Lung (tissue), 12 donors: ENCODE data around the gene GRIK2. TPM values are rescaled to one million over a fixed set of nuclear protein-coding genes. Genes with fewer than 3 reads are reported as not detected.

Experiments
- ATAC-seq: fragments of 200-7000 bp; cut with Tn5 transposase; one replicate; pipeline ENCODE4 v1.9.1; 2020; ENCODE audit warnings: moderate number of reproducible peaks; ENCODE audit not compliant: insufficient read depth, low FRiP score
- DNase-seq, 3 donors: peaks; one replicate each; pipeline ENCODE4 v3.0.0-alpha.2; 2013 to 2017
- H3K27ac ChIP-seq, 2 donors: one replicate each; pipeline ENCODE4 v1.5.1; 2013; ENCODE audit warnings: mild to moderate bottlenecking in 2 of 2, moderate library complexity in 2 of 2, control low read depth in 1 of 2, inconsistent platforms in 1 of 2, low read depth in 1 of 2, low read length in 1 of 2
- H3K27me3 ChIP-seq, 3 donors: one replicate each; pipeline ENCODE4 v1.5.1; 2013; ENCODE audit warnings: low read length in 2 of 3; ENCODE audit not compliant: control insufficient read depth in 3 of 3, insufficient read depth in 3 of 3
- H3K36me3 ChIP-seq, 4 donors: one replicate each; pipeline ENCODE4 v1.5.1; 2013; ENCODE audit warnings: low read length in 4 of 4, mild to moderate bottlenecking in 1 of 4, moderate library complexity in 1 of 4; ENCODE audit not compliant: control insufficient read depth in 4 of 4, insufficient read depth in 4 of 4
- H3K4me1 ChIP-seq, 5 donors: one replicate each; pipeline ENCODE4 v1.5.1; 2013; ENCODE audit warnings: low read length in 5 of 5, mild to moderate bottlenecking in 2 of 5, moderate library complexity in 1 of 5; ENCODE audit not compliant: control insufficient read depth in 5 of 5, insufficient read depth in 5 of 5
- H3K4me3 ChIP-seq: one replicate; pipeline ENCODE4 v1.5.1; 2013; ENCODE audit warnings: mild to moderate bottlenecking, control low read depth, moderate library complexity
- H3K9ac ChIP-seq, 2 donors: one replicate each; pipeline ENCODE4 v1.5.1; 2013; ENCODE audit warnings: low read length in 2 of 2, control low read depth in 1 of 2; ENCODE audit not compliant: insufficient read depth in 1 of 2
- H3K9me3 ChIP-seq, 4 donors: one replicate each; pipeline ENCODE4 v1.5.1; 2013; ENCODE audit warnings: low read length in 3 of 4, mild to moderate bottlenecking in 1 of 4, moderate library complexity in 1 of 4; ENCODE audit not compliant: control insufficient read depth in 4 of 4, insufficient read depth in 3 of 4
- WGBS, 2 donors: extraction: QIAGEN DNeasy Blood & Tissue Kit; methylation state at CpG; one replicate each; pipeline ENCODE4 v1.1.7; 2013; 5-methylcytosine and 5-hydroxymethylcytosine counted together
- polyA plus RNA-seq, 2 donors: library from polyadenylated mRNA; stranded (reverse); fragments of 200-250 nt; gene quantifications; one replicate each; pipeline ENCODE4 v1.2.1, GENCODE V29; 2013
- total RNA-seq, 2 donors: library from RNA; depleted of rRNA in 1 of 2; stranded (reverse); fragments of >200 nt in 1 of 2; gene quantifications; one replicate each; pipeline ENCODE4 v1.2.1, GENCODE V29; 2014 to 2021
- TF ChIP-seq, protein P1 (sequence below): IDR thresholded peaks from 2 replicates; pipeline ENCODE4 v1.5.1; 2012; ENCODE audit warnings: mild to moderate bottlenecking; ENCODE audit errors: control extremely low read depth, extremely low read depth
- donor health status: control.
- donor health status: control.
- donor health status: Bipolar disorder and iron deficiency.
- donor health status: healthy.
- donor health status: DM: yes; HTN: yes; CAD: no.

GRIK2 gene
- total and polyA plus RNA-seq, 4 donors, result 0.09 to 5.1 (median 0.67) TPM

DNA sequence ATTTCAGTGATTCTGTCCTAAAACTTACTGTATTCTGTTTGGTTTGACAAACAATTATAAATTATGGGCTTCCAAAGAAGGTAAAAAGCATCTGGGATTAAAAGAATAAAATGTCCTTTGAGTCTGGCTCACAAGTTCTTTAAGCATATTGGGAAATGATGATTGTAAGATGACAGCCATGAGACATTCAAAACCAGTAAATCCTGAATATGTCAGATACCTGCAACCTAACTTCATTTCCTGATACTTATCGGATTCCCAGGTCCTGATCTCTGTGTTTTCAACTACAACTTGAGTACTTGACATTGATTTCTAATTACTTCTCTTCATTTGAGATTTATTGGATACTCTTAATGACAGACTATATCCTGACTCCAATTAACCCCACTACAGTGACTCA, 446.6 kb downstream of the GRIK2 start:
- ATAC-seq, result no peak
- 80 to 90% methylated on average over 1 of the region's 1 CpG for WGBS, 2 donors
- TF ChIP-seq, protein P1, sequence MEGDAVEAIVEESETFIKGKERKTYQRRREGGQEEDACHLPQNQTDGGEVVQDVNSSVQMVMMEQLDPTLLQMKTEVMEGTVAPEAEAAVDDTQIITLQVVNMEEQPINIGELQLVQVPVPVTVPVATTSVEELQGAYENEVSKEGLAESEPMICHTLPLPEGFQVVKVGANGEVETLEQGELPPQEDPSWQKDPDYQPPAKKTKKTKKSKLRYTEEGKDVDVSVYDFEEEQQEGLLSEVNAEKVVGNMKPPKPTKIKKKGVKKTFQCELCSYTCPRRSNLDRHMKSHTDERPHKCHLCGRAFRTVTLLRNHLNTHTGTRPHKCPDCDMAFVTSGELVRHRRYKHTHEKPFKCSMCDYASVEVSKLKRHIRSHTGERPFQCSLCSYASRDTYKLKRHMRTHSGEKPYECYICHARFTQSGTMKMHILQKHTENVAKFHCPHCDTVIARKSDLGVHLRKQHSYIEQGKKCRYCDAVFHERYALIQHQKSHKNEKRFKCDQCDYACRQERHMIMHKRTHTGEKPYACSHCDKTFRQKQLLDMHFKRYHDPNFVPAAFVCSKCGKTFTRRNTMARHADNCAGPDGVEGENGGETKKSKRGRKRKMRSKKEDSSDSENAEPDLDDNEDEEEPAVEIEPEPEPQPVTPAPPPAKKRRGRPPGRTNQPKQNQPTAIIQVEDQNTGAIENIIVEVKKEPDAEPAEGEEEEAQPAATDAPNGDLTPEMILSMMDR, result no peak

DNA sequence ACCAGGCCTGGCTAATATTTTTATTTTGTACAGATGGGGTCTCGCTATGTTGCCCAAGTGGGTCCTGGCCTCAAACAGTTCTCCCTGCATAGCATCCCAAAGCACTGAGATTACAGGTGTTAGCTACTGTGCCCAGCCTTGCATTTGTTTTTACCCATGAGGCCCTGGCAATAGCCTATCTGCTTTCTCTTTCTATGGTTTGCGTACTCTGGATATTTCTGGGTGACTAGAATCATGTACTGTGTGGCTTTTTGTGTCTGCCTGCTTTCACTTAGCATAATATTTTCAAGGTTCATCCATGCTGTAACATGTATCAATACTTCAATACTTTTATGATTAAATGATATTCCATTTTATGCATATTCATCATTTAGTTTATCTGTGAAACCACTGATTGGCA, 451.7 kb downstream of the GRIK2 start:
- Histone ChIP-seq H3K27ac (no peak overlapping the region), H3K4me1 (no peaks in the 10 kb centered on the region), H3K9me3 (no peaks in the 10 kb centered on the region), H3K27me3 (no peaks in the 10 kb centered on the region), H3K9ac (no peak overlapping the region), H3K36me3 (no peaks in the 10 kb centered on the region), H3K4me3 (no peak overlapping the region)
- WGBS, 2 donors, result 2 to 43% methylated on average over 2 of the region's 2 CpGs
- ATAC-seq (no peak), DNase-seq (no peak)
- TF ChIP-seq, protein P1, result no peak

More for the DNA sequence above, 446.6 kb downstream of the GRIK2 start:
- Histone ChIP-seq H3K4me1 (no peaks in the 10 kb centered on the region), H3K36me3 (no peaks in the 10 kb centered on the region), H3K9ac (no peak overlapping the region), H3K27ac (no peak overlapping the region), H3K4me3 (no peak overlapping the region), H3K9me3 (no peaks in the 10 kb centered on the region), H3K27me3 (no peaks in the 10 kb centered on the region)
- no peak for DNase-seq

DNA sequence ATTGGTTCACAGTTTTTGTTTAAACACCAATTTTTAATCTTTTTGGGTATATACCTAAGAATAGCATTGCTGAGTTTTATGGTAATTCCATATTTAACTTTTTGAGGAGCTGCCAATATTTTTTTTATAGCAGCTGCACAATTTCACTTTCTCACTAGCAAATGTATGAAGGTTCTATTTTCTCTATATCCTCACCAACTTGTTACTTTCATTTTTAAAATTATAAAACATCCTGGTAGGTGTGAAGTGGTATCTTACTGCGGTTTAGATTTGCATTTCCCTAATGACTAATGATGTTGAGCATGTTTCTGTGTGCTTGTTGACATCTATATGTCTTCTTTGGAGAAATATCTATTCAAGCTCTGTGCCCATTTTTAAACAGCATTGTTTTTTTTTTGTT, 452.1 kb downstream of the GRIK2 start:
- H3K9ac ChIP-seq, result no peak overlapping the region
- no peaks in the 10 kb centered on the region for H3K36me3 ChIP-seq
- DNase-seq (no peak), ATAC-seq (no peak)
- H3K4me1 ChIP-seq, result no peaks in the 10 kb centered on the region
- no peaks in the 10 kb centered on the region for H3K27me3 ChIP-seq
- no peak overlapping the region for H3K27ac ChIP-seq
- TF ChIP-seq, protein P1, result no peak
- H3K4me3 ChIP-seq, result no peak overlapping the region
- H3K9me3 ChIP-seq, result no peaks in the 10 kb centered on the region
- WGBS, 2 donors, result 79 to 89% methylated on average over 1 of the region's 1 CpG

DNA sequence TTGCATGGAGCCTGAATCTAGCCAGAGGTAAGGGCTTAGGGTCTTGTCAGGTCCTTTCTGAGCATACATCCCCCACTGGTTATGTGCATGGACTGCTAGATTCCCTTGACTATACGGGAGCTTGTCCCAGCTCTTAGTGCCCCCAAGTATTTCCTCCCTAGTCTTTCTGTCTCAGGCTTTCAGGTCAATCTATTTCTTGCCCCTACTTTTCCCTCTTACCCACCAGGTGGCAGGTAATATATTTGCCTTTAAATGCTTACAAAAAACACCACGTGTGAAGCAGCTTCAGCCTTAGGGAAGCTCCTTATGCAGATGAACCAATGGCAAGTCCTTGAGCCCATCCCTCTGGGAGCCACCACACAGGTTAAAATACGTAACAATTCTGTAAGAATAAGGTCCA, 454.2 kb downstream of the GRIK2 start:
- TF ChIP-seq, protein P1, result no peak
- no peak for ATAC-seq
- WGBS, 2 donors, result 35 to 39% methylated on average over 3 of the region's 3 CpGs

More for the DNA sequence above, 454.2 kb downstream of the GRIK2 start:
- H3K9me3 ChIP-seq, result no peaks in the 10 kb centered on the region
- no peak overlapping the region for H3K27ac ChIP-seq
- no peak overlapping the region for H3K9ac ChIP-seq
- H3K4me1 ChIP-seq, result no peaks in the 10 kb centered on the region
- H3K36me3 ChIP-seq, result no peaks in the 10 kb centered on the region
- H3K4me3 ChIP-seq, result no peak overlapping the region
- no peak for DNase-seq
- H3K27me3 ChIP-seq, result no peaks in the 10 kb centered on the region
